ENCODE data around the gene PSD4. TPM values are rescaled to one million over a fixed set of nuclear protein-coding genes. Genes with fewer than 3 reads are reported as not detected.

Gene PSD4
- 2.6 and 8.5 TPM in 2 replicates for total RNA-seq

GRCh38 chr2:113173542-113174375 lies at the start of gene PSD4:
Gene PSD4, plus strand, starts transcription at chr2:113173971. Its CDS starts 8,486 bp downstream, at chr2:113182457.

GRCh38 chr2:113126845-113127645 lies 46.7 kb upstream of the PSD4 start, which contains the start of gene IL1RN:
Gene IL1RN, plus strand, starts transcription at chr2:113127598. Its CDS starts 27 bp downstream, at chr2:113127625.

Other genes starting within 250 kb of the PSD4 start
- not detected in 2 replicates for gene IL36G, start 196.0 kb upstream of the PSD4 start, total RNA-seq
- gene IL36A, start 168.5 kb upstream of the PSD4 start, total RNA-seq = not detected in 2 replicates
- not detected in 2 replicates for gene IL36B, start 121.1 kb upstream of the PSD4 start, total RNA-seq
- gene IL36RN, start 114.8 kb upstream of the PSD4 start, total RNA-seq = not detected in 2 replicates
- gene IL1F10, start 106.0 kb upstream of the PSD4 start, total RNA-seq = not detected in 2 replicates
- gene IL1RN, start 46.4 kb upstream of the PSD4 start, total RNA-seq = not detected in 2 replicates
- 118 and 299 TPM in 2 replicates for gene PAX8, start 105.0 kb downstream of the PSD4 start, total RNA-seq